Stimulated activated CD8-positive, alpha-beta memory T cell treated with anti-CD3 and anti-CD28 coated beads, Interleukin-15, amount 100 ng/mL, for 48 hours (primary cell): Measurements from ENCODE around the gene AMER3.
"Not testable (repeated sequence)": the region's sequence is repeated elsewhere in the genome, so short reads cannot be mapped to it uniquely, and the experiment has no call there.

Experiments
- DNase-seq, 2 donors: peaks; one replicate each; pipeline ENCODE4 v3.0.0-alpha.2; 2020; ENCODE audit warnings: low read depth in 2 of 2

AMER3 gene, protein sequence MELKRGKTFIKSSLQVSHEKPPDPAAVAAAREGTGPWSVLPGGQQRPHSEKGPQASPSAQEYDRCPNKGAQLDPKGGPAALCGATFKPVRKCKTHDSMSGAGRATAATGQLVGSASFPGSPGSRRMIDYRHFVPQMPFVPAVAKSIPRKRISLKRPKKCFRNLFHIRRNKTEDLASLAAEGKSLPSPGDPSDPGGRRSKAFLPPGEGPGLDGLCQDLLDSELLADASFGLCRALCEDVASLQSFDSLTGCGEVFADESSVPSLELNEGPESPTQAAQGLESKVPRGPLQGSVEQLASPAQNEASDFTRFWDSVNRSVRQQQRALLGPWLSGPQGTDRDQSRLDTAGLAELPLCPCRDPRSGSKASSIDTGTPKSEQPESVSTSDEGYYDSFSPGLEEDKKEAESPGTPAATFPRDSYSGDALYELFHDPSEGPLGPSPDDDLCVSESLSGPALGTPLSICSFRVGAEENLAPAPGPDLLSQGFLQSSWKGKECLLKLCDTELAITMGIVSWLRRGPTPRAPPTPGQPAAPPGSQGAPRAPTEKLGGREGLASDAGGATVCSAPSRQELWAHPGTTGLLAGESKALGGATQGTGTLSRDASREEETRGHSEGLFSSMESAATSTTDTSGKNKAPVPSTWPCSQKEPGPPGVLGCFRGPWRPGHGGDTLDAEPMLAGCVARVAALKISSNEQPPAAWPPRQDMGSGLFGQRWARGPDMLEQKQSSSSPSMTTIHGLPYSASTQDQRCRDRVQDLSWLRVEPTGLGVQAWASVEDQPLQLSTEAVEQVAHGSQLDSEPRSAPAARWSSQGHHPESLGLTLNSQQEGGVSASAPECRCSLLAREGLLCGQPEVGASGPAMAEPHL

DNA sequence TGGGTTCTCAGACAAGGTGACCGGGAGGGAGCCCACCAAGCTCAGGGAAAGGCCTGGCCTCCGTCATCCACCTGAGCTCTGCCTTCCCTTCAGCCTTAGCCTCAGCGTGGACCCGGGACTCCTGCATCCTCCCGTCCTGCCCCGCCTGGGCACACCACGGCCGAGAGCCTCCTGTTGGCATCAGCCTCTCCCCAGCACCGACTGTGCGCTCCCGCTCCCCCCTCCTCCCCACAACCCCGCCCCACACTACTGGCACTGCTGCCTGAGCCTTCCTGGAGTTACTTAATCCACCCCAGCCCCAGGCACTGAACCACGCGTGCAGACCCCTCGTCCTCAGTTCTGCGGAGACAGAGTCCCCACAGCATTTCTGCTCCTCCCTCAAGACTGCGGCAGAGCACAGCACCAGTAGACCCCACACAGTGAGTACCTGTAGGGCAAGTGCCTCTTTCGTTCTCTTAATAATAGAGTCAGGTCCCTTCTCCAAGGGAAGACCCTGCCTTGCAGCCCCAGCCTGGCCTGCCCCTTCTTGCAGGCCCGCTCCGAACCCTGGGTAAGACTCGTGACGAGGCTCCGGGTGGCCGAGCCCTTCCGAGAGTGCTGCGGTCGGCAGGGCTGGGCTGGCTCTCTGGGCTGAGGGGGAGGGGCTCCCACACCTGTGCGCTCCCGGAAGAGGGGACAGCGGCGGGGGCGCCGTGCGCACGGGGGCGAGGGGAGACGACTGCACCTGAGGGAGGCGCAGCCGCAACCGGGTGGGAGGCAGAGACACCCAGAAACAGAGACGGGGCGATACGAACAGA is at the start of gene AMER3:
Gene AMER3 (plus strand): TSS at position 285 of the 797 bp plus-strand sequence. CDS start 6,533 bp downstream, outside the sequence.
- DNase-seq: no peak

DNA sequence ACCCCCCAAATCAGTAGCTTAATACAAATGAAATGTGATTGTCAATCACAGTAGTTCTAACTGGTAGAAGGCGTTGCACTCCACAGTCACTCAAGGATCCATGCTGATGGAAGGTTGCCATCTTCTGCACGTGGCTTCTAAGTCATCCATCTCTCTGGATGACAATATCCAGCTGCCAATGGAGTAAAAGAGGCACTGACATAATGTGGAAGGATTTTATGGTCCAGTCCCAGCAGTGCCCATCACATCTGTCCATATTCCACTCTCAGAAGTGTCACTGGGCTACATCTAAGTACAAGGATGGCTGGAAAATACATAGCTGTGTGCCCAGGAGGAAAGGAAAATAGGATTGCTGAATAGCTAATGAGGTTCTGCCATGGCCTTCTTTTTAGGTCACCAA is 40.5 kb upstream of the AMER3 start:
- DNase-seq: not testable (repeated sequence)

DNA sequence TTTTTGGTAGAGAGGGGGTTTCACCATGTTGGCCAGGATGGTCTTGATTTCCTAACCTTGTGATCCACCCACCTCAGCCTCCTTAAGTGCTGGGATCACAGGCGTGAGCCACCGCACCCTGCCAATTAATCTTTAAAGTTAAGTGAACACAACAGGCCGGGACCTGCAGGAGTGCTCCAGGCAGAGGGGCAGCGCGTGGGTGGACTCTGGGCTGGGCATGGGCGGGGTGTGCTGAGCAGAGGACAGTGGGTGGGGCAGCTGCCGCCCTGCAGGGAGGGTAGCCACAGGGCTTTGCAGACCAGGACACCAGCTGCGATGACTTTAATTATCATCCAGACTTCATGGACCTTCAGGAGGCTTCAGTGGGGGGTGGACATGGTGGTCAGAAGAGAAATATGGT is 35.3 kb upstream of the AMER3 start:
- DNase-seq: no peak

DNA sequence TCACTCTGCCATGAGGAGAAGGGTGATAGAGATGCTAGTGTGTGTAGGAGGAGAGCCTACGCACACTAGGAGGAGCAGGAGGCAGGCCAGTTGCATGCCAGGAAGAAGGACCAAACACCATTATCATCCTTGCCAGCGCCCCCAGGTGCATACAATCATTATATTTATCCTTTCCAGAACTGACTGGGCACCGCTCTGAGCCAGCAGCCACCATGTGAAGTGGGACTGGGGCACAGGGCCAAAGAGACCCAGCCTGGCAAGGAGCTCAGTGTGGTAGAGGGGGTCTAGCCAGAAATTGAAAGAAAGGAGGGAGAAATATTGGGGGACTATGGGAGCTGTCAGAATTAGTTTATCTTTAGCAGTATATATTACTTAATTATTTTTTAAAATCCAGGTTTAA is 34.8 kb upstream of the AMER3 start:
- DNase-seq: no peak

DNA sequence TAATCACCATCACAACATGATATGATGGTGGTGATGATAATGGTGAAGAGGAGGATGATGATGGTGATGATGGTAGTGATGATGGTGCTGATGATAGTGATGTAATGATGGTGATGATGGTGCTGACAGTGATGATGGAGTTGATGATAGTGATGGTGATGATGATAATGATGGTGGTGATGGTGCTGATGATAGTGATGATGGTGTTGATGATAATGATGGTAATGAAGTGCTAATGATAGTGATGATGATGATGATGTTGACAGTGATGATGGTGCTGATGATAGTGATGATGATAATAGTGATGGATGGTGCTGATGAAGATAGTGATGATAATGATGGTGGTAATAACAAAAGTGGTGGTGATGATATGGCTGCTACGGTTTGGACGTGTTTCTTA is 30.9 kb upstream of the AMER3 start:
- DNase-seq: no peak

DNA sequence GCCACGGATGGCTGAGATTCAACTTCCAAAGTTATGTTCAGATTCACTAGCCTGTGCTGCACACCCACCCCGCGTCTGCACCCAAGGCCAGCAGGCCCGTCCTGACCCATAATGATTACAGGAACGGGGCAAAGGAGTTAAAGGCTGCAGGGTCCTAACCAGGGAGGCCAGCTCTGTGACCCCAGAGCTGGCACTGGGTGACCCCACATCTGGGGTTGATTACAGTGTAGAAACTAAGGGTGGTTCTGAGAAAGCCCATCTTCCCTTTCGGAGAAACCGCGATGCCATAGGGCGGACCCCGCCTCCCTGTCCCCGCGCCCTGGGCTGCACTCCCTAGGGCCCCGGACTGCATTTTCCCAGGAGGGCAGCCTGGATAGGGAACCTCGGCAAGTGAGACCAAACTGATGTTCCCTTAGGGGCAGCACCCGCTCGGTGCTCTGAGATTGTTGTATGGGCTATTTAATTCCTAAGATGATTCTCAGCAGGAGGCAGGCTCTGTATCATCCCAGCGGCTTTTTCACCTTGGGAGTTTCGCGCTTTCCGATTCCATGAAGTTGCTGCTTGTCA is 28.6 kb upstream of the AMER3 start:
- no peak for DNase-seq

DNA sequence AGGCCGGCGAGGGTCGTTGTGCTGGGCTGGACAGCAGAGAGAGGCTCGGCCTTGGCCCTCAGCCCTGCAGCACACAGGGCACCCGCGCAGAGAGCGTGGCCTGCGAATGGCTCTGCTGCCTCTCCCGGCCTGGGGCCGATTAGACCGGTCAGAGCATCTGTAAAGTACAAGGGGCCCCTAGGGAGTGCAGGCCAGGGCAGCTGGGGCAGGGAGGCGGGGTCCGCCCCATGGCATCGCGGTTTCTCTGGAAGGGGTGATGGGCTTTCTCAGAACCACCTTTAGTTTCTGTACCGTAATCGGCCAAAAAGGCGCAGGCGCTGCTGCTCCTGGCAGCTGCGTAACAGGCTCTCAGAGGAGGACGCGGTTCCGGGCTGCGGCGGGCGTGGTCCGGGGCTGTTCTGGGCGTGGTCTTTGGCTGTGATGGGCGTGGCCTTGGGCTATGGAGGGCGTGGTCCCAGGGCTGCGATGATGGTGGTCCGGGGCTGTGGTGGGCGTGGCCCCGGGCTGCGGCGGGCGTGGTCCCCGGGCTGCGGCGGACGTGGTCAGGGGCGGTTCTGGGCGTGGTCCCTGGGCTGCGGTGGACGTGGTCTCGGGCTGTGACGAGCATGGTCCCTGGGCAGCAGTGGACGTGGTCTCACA is 27.9 kb upstream of the AMER3 start:
- peak; percentile 78 to 85 for DNase-seq

DNA sequence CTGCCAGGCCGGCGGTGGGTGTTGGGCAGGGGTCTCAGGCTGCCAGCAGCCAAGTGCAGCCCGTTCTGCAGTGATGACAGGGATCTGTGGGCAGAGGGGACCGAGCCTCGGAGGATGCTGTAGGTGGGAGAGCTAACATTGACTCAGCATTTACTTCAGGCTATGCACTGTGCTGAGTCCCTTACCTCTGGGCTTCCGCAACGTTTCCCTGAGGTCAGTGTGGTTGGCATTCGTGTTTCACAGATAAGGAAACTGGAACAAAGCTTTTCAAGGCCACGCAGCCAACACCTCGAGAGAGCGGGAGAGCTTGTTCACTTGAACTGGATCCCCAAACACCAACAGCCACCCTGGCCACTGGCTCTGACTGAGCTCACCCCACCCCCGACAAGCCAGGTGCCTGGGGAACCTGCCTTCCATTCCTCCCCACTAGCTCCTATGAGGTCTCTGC is 27.3 kb upstream of the AMER3 start:
- peak in 1 of 2 donors; percentile 16 for DNase-seq

DNA sequence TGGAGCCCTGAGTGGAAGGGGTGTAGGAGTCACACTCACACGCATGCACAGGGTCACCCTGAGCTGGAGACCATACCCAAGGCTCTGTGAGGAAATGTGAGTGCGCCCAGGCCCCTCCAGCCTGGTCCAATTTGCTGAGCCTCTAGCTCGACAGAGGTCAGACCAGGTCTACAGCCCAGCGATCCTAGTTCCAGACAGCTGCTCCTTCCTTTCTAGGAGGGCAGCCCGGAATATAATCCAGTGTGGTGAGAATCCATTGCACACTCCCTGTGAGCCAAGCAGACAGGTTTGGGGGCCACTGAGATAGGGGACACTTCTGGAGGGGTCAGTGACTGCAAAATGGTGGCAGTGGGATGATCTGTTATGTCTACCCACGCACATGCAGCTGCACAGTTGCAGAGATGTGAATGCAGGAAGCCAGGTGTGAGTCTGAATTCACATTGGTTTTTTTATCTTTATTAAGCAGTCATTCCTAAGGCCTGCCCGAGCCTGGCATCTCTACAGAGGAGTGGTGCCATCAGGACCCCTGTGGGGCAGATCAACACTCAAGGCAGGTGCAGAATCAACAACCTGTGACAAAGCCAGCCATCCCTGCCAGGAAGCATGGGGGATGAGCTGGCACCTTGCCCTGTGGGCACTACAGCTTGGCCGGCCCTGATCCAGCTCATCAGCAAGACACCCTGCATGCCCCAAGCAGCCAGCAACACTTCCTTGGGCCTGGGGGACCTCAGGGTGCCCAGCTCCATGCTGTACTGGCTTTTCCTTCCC is 26.6 kb upstream of the AMER3 start, which contains the start of gene GPR148:
Gene GPR148 (plus strand): TSS at position 522 of the 768 bp plus-strand sequence. CDS start 82 bp downstream, at position 604.
- DNase-seq: no peak

DNA sequence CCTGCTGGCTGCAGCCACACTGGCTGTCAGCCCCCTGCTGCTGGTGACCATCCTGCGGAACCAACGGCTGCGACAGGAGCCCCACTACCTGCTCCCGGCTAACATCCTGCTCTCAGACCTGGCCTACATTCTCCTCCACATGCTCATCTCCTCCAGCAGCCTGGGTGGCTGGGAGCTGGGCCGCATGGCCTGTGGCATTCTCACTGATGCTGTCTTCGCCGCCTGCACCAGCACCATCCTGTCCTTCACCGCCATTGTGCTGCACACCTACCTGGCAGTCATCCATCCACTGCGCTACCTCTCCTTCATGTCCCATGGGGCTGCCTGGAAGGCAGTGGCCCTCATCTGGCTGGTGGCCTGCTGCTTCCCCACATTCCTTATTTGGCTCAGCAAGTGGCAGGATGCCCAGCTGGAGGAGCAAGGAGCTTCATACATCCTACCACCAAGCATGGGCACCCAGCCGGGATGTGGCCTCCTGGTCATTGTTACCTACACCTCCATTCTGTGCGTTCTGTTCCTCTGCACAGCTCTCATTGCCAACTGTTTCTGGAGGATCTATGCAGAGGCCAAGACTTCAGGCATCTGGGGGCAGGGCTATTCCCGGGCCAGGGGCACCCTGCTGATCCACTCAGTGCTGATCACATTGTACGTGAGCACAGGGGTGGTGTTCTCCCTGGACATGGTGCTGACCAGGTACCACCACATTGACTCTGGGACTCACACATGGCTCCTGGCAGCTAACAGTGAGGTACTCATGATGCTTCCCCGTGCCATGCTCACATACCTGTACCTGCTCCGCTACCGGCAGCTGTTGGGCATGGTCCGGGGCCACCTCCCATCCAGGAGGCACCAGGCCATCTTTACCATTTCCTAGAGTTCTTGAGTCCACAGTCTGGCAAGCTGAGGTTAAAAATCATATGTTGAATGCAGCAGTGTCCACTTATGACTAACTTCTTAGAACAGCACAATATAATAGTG is 25.7 kb upstream of the AMER3 start:
- no peak for DNase-seq

DNA sequence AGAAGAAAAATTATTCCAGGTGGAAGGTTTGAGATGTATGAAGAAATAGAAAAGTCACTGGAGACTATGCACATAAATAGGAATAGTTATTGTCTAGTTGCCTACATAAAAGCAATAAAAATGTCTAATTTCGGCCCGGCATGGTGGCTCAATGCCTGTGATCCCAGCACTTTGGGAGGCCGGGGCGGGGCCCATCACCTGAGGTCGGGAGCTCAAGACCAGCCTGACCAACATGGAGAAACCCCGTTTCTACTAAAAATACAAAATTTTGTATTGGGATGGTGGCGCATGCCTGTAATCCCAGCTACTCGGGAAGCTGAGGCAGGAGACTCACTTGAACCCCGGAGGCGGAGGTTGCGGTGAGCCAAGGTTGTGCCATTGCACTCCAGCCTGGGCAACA is 23.1 kb upstream of the AMER3 start:
- DNase-seq: not testable (repeated sequence)

DNA sequence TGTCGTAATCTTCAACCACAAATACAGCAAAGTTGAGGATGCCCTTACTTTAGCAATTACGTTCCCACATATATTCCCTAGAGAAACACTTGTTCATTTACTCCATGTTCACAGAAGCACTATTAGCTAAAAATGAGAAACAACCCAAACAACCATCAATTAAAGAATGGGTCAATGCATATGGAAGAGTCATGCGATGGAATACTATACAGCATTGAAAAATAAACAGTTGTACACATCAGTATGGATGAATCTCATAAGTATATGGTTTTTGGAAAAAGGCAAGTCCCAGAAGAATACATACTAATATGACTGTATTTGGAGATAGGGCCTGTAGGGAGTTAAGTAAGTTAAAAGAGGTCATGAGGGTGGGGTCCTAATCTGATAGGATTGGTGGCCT is 20.1 kb upstream of the AMER3 start:
- no peak for DNase-seq

DNA sequence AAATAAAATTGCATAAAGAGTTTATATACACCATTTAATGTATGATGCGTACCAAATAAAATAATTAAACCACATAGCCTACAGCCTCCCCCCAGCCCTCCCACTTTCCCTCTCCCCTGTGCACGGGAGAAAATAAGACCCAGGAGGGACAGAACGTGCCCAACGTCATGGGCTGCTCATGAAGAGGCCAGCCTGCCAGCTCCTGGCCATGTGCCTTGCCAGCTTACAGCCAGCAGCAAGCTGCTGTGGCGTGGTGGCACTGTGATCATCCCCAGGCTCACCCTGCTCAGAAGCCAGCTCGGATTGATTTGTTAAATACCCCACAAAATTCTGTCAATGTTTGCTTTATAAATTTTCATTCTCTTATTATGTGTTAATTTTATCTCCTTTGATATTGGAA is 18.9 kb upstream of the AMER3 start:
- no peak for DNase-seq

DNA sequence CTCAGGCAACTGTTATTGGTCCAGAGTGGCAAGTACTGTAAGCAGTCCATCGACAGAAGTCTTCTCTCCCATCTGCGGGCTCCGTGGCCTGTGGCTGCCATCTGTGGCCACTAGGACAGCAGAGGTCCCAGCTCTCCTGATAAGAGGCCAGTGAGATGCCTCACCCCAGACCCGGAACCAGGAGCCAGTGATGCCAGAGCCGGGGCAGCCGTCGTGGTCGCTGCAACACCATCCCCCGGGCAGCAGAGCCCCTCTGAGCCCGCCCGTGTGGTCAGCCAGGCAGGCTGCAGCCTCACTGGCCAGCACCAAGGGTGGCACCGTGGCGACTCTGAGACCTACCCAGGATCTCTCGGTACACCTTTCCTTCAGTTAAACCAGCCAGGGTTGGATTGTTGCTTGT is 17.7 kb upstream of the AMER3 start:
- no peak for DNase-seq

DNA sequence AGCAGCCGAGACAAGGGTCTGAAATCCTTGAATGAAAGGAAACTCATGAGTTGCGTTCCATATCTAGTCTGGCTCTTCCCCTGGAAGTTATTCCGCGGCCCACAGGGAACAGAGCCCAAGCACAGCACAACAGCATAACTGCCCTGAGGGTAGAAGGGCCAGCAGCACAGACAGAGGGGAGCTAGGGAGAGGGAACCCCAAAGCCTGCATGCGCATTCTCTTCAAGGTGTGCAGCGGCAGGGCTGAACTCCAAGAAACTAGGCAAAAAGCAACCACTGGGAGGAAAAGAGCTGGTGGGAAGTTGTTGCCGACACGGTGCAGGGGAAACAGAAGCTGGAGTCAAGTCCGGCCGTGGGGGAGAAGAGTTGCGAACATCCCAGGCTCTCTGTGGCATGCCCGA is 14.7 kb upstream of the AMER3 start:
- no peak for DNase-seq

DNA sequence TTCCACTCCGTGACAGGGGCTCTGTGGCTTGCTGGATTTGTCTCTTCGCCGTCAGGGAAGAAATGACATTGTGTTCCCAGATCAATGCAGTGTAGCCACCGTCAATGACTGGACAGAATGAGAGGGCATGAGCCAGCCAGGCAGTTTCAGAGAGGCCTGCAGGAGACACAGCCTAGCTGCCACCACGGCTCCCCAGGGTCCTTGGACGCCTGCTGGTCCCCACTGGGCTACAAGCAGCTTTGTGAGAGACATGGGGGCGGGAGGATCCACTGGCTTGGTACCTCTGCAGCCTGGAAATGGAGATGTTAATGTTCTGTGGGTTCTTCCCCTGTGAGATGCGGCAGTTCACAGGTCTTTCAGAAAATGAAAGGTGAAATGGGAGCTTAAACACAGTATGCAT is 12.1 kb upstream of the AMER3 start:
- no peak for DNase-seq

DNA sequence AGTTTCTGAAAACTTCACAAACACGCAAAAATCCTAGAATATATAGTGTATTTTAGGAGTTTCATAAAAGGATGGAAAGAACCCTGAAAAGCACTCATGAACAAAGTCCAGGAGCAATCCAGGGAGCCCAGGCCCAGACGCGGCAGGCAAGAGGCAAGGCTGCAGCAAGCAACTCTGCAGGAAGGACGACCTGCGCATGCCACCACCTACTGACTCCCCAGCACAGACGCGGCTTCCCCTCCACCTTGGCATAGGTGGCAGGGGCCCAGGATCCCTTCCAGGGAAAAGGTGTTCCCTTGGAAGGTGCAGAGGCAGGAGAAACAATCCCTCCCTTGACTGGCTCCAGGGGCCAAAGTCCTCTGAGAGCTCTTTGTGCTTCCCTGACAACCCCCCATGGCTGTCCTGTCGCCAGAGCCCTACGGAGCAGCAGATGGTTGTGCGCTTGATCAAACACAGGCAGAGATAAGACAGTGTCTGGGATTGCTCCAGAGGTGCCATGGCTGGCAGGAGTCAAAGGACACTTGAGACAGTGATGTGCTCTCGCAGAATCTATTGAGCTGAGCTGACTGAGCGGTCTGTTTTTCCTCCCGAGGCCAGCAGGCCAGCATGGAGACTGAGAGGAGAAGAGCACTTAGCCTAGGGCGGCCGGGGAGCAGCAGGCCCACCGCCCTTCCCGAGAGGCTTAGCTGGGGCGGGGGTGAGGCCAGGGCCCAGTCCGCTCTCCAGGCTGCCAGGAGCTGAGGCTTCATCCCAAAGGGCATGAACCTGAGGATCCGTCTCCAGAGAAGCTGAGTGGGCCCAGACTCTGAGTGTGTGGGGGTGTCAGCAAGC is 10.8 kb upstream of the AMER3 start:
- no peak for DNase-seq

DNA sequence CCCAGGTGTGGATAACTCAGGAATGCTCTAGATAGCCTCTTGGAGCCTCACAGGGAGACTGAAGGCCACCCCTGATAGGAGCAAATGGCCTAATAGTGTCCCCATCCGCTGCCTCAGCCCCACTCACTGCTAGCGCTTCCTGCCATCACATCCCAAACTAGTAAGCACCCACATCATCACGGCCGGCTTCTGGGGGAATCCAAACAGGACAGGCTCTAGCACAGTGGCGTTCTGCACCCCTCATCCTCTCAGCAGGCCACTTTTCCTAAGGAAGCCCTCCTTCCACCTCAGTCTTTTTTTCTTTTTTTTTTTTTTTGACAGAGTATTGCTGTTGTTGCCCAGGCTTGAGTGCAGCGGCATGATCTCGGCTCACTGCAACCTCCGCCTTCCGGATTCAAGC is 6.3 kb upstream of the AMER3 start:
- no peak for DNase-seq
